Stimulated activated CD8-positive, alpha-beta memory T cell treated with anti-CD3 and anti-CD28 coated beads, Interleukin-2, amount 100 ng/mL, for 1 hour (primary cell): ENCODE results near the gene BMAL1.
"Not testable (repeated sequence)": the region's sequence is repeated elsewhere in the genome, so short reads cannot be mapped to it uniquely, and the experiment has no call there.

ENCODE experiments used
- DNase-seq, 2 donors: peaks; one replicate each; pipeline ENCODE4 v3.0.0-alpha.2; 2020; ENCODE audit warnings: low read depth in 2 of 2

BMAL1 gene

GRCh38 chr11:13380731-13381130, 103.1 kb downstream of the BMAL1 start:
- no peak for DNase-seq

DNA sequence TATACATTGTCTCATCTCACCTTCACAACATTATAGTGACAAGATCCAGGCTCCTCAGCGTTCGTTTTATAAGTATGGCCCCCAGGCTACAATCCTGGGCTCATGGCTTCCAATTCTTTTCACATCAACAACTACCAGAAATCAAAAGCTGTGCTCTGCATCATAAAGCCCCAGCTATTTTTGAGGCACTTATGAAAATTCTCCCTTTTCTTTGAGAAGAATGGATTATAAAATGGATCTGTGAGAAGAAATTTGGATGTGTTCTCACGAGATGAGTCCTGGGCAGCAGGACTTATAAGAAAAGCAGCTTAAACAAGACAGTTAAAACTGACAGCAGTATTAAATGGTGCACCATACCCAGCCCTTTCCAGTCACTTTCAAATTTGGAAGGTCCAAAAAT, 105.2 kb downstream of the BMAL1 start:
- no peak for DNase-seq

GRCh38 chr11:13384908-13385640, 107.5 kb downstream of the BMAL1 start:
- DNase-seq = no peak

DNA sequence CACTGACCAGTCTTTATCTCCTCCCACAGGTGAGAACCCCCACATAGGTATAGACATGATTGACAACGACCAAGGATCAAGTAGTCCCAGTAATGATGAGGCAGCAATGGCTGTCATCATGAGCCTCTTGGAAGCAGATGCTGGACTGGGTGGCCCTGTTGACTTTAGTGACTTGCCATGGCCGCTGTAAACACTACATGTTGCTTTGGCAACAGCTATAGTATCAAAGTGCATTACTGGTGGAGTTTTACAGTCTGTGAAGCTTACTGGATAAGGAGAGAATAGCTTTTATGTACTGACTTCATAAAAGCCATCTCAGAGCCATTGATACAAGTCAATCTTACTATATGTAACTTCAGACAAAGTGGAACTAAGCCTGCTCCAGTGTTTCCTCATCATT, 109.0 kb downstream of the BMAL1 start:
- no peak for DNase-seq

DNA sequence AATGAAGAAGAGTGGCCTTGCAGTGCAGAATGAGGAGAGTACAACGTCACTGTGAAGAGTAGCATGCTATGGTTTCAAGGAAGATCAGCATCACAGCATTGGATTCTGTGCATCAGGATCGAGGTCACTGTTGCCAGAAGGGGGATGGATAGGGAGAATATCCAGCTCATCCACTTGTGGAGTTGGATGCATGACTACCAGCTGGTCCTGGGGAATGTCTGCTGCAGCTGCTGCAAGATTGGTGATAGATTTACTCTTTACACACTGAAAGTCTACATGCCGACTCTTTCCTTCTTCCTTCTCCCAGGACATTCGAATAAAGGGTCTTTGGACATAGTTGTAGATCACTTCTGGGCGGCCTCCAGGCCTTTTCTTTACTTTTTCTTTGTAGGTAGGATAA, 111.2 kb downstream of the BMAL1 start:
- DNase-seq = no peak

DNA sequence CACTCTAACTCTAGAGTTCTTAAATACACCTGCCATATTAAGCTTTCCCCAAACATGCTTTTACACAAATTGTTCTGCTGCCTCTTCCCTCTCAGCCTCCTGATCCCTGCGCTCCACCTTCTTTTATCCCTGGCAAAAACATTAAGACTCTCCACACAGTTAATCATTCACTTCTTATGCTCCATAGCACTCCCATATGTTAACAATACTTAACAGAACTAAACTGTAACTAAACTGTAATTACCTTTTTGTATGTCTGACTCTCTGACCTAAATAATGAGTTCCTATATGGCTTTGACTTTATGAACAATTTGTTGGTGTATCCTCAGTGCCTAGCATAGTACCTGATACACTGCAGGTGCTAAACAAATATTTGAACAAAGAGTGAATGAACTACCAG, 113.6 kb downstream of the BMAL1 start:
- no peak for DNase-seq

DNA sequence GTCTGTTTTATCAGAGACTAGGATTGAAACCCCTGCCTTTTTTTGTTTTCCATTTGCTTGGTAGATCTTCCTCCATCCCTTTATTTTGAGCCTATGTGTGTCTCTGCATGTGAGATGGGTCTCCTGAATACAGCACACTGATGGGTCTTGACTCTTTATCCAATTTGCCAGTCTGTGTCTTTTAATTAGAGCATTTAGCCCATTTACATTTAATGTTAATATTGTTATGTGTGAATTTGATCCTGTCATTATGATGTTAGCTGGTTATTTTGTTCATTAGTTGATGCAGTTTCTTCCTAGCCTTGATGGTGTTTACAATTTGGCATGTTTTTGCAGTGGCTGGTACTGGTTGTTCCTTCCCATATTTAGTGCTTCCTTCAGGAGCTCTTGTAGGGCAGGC, 120.7 kb downstream of the BMAL1 start:
- DNase-seq = not testable (repeated sequence)

- no peak for DNase-seq
These were observed 127.6 kb downstream of the BMAL1 start for GRCh38 chr11:13405220-13405619.

DNA sequence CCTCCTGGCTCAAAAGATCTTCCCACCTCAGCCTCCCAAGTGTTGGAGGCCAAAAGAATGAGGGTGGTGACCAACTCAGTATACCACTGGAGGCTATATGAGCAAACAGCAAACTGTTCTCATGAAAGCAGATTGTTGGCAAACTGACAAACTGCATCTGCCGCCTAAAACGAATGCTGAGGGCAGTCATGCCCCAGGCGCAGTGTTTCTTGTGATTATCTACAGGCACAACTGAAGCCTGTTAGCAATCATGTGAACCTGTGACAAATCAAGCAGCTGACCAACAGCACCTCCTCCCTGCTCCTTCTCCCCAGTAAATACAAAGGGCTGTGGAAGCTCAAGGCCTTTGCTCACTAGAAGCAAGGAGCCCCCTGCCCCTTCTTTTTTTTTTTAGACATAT, 137.6 kb downstream of the BMAL1 start:
- DNase-seq = no peak

DNA sequence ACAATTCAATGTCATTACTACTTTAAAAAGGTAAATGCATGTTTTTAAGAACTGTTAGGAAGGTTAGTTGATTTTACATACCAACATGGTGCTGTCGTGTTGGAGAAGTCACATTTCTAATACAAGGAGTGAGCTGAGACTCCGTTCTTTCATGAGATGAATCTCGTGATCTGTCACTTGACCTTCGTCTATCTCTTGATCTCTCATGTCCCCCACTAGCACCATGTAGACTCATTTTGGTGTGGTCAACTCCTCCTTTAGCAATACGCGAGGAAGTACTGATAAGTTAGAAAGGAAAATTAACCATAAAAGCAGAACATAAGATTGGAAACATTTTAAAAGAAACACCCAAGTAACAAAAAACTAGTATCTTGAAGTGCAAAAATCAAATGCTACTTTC, 144.0 kb downstream of the BMAL1 start:
- DNase-seq = no peak

- DNase-seq = no peak
These were observed 145.8 kb downstream of the BMAL1 start for GRCh38 chr11:13423372-13423771.

GRCh38 chr11:13427440-13427839, 149.8 kb downstream of the BMAL1 start:
- no peak for DNase-seq

GRCh38 chr11:13429288-13429687, 151.7 kb downstream of the BMAL1 start:
- no peak for DNase-seq

GRCh38 chr11:13429836-13430235, 152.2 kb downstream of the BMAL1 start:
- no peak for DNase-seq

DNA sequence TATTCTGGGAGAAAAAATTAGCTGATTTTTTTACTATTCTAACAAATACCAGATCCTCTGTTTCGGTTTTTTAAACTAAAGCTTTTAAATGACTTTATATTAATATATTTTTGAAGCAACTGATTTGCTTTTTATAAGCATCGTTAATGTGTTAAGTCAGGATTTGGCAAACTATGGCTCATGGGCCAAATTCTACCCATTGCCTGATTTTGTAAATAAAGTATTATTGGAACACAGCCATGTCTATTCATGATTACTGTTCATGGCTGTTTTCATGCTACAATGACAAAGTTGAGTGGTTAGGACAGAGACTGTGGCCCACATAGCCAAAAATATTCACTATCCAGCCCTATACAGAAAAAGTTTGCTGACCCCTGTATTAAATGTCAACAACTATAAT, 155.8 kb downstream of the BMAL1 start:
- no peak for DNase-seq

DNA sequence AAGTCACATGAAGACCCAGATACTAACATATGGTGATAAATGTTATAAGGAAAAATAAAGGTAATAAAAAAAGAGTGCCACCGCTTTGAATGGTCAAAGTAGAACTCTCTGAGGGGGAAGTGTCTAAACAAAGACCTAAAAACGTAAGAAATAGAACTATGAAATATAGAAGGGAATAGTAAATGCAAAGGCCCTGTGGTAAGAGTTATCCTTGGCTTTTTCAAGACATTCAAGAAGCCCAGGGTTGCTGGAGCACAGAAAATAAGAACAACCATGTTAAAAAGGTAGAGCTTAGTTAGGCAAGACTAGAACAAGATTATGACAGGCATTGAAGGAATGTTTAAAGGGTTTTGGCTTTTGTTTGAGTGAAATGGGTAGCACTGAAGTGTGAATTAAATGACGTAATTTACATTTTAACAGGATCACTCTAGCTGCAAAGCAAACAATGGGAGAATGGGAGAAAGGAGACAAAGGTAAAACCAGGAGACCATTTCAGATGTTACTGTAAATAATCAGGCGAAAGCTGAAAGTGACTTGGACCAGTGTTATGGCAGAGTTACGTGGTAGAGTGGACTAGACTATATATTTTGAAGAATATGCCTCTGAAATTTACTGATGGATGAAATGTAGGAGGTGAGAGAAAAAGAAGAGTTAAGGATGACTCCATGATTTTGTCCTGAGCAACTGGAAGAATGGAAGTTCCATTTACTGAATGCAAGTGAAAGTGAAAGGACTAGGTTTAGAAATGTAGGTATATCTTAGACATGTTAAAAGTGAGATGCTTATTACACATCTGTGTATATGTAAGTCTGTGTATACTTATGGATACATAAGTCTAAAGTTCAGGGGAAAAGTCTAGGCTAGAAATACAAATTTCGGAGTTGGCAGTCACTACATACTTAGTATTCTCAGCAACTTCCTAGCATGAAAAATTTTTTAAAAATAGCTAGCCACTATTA, 156.9 kb downstream of the BMAL1 start:
- no peak for DNase-seq

DNA sequence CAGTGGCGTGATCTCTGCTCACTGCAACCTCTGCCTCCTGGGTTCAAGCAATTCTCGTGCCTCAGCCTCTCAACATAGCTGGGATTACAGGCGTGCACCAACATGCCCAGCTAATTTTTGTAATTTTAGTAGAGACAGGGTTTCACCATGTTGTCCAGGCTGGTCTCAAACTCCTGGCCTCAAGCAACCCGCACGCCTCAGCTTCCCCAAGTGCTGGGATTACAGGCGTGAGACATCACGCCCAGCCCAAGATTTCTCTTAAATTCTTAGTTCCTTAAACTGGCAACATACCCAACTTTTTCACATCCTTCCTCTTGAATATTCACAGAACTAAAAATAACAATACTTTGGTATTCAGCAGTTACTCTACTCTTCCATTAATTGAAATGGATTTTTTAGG, 159.2 kb downstream of the BMAL1 start:
- DNase-seq = not testable (repeated sequence)
